Measurements from ENCODE around the gene UBE2B.
"Not testable (repeated sequence)": the region's sequence is repeated elsewhere in the genome, so short reads cannot be mapped to it uniquely, and the experiment has no call there.

Gene UBE2B

GRCh38 chr5:134403951-134404350, 32.6 kb downstream of the UBE2B start:
- DNase-seq = no peak

GRCh38 chr5:134406390-134406789, 35.0 kb downstream of the UBE2B start:
- no peak for DNase-seq

DNA sequence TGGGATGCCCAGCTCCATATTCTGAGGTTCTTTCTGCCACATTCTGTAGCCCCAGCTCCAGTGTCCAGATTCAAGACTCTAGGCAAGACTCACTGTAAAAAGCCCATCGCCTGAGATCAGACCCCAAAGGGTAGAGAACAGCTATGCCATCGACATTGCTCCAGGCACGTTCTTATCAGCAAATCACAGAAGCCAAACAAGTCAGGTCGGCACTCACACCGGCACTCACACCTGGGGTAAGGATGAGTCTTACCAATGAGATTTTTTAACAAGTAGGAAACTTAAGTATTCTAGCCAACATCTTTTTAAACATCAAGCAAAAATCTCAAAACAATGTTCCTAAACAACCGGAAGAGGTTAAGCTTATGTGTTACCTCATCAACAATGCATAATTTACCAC, 38.0 kb downstream of the UBE2B start:
- no peak for DNase-seq

DNA sequence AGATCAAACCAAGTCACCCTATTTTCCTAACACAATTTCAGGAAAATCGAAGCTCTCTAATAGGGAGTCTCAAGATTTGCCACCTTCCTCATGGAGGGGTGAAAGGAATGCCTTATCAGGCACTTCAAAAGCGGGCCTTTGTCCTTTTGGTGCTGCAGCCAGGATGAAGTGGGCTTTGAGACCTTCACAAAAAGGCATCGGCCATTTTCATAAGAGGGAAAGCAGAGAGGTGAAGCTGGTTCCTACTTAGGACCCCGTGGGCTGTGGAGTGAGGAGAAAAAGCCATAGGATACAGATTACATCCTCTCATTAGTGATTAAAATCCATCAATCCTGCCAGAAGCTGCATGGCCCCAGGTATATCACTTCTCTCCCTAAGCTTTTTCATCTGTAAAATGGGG, 39.5 kb downstream of the UBE2B start:
- no peak for DNase-seq

DNA sequence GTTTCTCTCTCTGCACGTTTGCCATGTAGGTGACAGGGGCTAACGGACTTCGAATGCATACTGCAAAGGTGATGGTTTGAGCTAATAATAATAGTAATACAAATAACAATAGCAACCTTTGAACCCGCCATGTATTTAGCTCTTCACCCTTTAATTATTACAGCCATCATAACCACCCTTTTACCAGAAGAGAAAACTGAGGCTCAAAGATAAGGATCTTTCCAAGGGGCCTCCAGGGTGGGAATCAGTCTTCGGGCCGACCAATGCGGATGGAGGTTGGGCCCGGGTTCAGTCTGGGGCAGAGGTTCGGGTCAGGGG, 39.8 kb downstream of the UBE2B start:
- DNase-seq = no peak

DNA sequence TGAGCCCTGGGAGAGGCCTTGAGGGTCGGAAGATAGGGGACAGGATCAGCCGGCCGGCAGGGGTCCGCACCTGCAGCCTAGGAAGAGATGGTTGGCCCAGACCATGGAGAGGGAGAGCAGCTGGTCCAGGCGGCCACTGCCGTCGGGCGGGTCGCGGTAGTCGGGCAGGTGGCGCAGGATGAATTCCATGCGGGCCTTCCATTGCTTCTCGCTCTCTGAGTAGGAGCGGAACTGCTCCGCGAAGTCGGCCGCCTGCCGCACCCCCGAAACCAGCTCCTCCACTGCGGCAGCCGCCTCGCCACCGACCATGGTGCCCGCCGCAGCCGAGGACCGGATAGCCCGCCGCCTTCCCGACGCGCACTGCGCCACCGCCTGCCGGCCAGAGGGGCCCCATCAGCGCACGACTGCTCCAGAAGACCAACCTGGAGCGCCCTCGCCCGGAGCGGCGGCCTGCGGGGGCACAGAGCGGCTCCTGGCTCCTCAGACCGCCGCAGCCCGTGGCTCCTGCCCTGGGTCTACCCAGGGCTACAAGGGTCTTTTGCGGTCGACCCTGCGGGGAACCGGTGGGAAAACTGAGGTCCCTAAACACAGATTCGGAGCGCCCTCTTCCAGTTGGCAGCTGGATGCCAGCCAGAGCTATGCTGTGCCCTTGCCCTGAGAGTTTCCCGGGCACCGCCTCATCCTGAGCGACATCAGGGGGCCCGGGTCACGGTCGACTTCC, 40.3 kb downstream of the UBE2B start, which contains the start of gene CDKN2AIPNL:
TSS of gene CDKN2AIPNL (minus strand) at position 336 of the 721 bp plus-strand sequence. CDS start at position 309, 27 bp downstream.
- peak; percentile 88 for DNase-seq

- no peak for DNase-seq
Measured at GRCh38 chr5:134413046-134413445, 41.7 kb downstream of the UBE2B start.

GRCh38 chr5:134417707-134418106, 46.3 kb downstream of the UBE2B start:
- no peak for DNase-seq

GRCh38 chr5:134418958-134419357, 47.6 kb downstream of the UBE2B start:
- DNase-seq = no peak

- DNase-seq = no peak
Measured at GRCh38 chr5:134420343-134420742, 49.0 kb downstream of the UBE2B start.

DNA sequence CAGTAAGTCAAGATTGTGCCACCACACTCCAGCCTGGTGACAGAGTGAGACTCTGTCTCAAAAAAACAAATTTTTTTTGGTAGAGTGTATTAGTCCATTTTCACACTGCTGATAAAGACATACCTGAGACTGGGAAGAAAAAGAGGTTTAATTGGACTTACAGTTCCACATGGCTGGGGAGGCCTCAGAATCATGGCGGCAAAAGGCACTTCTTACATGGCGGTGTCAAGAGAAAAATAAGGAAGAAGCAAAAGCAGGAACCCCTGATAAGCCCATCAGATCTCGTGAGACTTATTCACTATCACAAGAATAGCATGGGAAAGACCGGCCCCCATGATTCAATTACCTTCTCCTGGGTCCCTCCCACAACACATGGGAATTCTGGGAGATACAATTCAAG, 49.7 kb downstream of the UBE2B start:
- DNase-seq = not testable (repeated sequence)

DNA sequence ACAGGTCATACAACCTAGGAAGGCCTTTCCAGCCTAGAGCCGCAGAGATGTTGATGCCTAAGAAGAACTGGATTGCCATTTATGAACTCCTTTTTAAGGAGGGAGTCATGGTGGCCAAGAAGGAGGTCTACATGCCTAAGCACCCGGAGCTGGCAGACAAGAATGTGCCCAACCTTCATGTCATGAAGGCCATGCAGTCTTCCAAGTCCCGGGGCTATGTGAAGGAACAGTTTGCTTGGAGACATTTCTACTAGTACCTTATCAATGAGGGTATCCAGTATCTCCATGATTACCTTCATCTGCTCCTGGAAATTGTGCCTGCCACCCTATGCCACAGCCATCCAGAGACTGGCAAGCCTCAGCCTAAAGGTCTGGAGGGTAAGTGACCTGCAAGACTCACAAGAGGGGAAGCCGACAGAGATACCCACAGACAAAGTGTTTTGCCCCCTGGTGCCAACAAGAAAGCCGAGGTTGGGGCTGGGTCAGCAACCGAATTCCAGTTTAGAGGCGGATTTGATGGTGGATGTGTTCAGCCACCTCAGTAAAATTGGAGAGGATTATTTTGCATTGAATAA, 51.5 kb downstream of the UBE2B start:
- no peak for DNase-seq

DNA sequence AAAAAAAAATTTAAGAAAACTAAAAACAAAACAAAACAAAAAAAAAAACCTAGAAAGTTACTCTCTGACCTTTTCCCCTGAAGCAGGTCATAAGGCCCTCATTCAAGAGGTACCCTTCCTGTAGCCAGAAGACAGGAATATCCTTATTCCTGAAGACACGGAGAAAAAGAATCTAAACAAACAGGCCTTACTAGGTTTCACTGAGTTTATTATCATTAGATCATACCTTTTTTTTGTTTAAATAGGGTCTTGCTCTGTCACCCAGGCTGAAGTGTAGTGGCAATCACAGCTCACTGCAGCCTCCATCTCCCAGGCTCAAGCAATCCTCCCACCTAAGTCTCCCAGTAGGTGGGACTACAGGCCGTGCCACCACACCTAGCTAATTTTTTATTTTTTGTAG, 52.0 kb downstream of the UBE2B start:
- no peak for DNase-seq

DNA sequence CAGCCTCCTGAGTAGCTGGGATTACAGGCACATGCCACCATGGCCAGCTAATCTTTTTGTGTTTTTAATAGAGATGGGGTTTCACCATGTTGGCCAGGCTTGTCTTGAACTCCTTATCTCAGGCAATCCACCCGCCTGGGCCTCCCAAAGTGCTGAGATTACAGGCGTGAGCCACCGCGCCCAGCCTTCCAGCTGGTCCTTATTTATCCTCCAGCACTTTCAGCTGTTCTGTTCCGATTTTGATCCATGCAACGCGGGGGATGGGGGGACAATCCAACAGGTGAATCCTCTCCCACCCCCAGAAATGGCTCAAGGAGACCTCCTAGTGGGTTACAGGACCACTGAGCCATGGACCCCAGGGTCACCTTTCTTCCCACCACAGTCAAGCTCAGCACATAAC, 55.0 kb downstream of the UBE2B start:
- DNase-seq = no peak

- DNase-seq = no peak
Measured at GRCh38 chr5:134427540-134428041, 56.2 kb downstream of the UBE2B start.

GRCh38 chr5:134430001-134430569, 58.7 kb downstream of the UBE2B start:
- DNase-seq = no peak

DNA sequence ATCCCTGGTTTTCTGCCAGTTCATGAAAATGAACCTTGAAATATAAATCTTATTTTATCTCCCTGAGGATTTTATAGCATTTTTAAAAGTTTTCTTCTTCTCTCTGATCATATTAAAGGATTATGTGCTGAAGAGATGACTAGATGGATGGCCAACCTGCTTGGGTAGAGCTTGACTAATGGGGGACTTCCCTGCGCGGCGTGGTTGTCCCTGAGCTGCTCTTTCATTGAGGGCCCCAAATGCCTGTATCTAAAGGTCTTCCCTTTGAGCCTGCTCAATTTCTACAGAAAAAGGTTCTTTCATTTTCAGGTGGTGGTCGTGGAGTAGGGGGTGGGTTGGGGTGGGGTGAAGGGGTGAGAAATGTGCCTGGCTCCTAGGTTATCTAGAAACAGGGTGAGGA, 60.8 kb downstream of the UBE2B start:
- no peak for DNase-seq

GRCh38 chr5:134432677-134433359, 61.4 kb downstream of the UBE2B start:
- DNase-seq = no peak

DNA sequence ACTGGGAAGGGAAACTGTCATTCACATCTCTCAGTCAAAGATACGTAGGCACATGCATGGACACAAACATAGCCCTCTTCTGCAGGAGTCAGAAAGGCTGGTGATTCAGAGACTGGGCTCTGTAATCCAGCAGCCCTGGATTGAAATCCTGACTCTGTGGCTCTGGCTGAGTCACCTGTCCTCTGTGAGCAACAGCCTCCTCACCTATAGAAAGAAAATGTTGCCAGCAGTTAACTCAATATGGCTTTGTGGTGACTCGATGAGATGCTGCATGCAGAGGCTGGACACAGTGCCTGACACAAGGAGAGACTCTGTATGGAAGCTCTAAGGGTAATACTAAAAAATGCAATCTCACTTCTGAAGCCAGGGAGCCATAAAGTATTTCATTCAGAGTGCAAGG, 64.2 kb downstream of the UBE2B start:
- no peak for DNase-seq

DNA sequence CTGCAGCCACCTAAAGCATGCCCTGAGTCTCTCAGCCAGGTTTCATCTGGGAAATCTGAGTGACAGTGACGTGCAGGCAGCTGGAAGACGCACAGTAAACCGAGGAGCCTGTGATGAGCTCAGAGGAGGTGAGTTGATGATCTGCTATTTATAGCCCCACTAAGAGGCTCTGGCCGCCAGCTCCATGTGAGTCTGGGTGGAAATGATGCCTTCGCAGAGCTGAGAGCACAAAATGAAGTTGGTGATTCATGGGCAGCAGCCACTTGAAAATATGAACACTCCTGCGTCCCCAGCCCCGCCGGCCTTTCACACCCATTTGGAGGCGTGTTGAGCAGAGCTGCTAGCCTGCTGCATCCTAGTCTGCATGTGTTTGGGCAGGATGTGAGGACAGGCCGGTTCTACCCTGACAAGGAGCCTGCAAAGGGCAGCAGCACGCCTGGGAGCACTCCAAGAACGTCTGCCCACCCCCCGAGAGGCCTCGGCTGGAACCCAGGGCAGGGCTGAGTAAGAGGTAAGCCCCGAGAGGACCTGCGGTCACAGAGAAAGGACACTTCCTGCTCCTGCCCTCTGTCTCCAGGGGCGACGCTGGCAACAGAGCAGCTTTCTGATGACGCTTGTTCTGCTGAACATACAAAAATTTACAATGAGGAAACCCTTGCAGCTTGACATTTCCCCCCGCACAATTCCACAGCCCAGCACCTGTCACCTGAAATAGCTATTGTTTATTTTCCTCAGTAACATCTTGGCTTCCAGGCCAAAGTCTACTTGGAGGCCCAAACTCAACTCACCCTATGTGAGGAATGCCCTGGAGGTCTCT, 65.4 kb downstream of the UBE2B start:
- peak; percentile 95 for DNase-seq

DNA sequence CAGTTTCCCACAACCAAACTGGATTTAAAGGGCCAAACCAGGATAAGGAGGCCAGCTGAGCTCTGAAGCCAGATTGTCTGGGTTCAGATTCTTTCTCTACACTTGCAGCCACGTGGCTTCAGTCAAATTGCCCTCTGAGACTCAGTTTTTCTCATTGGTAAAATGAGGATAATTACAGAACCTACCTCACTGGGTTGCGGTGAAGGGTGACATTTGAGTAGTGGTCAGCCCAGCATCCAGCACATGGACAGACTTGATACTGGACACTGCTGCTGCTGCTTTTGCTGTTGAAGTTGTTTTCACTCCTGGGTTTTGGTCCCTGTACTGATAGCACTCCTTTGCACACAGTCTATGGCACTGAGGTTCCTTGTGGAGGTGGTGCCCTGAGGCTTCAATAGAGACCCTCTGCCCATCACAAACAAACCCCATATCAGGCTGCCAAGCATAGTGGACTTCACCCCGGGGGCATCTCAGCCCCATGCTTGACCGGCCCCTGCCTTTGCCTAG, 66.0 kb downstream of the UBE2B start:
- no peak for DNase-seq

GRCh38 chr5:134437847-134438581, 66.6 kb downstream of the UBE2B start:
- DNase-seq = peak; percentile 44

Data from NCI-H2029 (cell line).